Measurements from ENCODE around the gene SCN9A. TPM values are rescaled to one million over a fixed set of nuclear protein-coding genes. Genes with fewer than 3 reads are reported as not detected.

The SCN9A gene
- total and polyA plus RNA-seq, 2 experiments from 2014 or later: 1.4 TPM

DNA sequence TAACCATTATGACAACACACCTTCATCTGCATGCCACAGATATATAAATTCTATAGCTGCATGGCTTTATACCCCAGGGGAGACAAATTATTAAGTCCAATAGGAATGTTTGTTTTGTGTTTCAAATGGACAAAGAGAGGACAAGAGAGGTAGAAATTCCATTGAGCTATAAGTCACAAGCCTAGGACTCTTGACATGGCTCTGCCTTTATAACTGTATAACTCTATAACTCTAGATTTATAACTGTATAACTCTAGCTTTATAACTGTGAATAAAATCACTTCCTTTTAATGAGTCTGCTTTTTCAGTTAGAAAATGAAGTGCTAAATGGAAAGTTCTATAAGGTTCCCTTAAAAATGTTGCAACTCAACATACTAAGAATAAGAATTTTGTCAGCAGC is 106.4 kb downstream of the SCN9A start:
- Histone ChIP-seq H3K4me3 (no peak overlapping the region), H3K4me1 (ENCODE audit: low read depth) (no peaks in the 10 kb centered on the region), H3K27ac (no peak overlapping the region), H3K27me3 (no peaks in the 10 kb centered on the region), H3K9me3 (ENCODE audit: low read depth) (no peaks in the 10 kb centered on the region), H3K36me3 (no peaks in the 10 kb centered on the region)
- DNase-seq (ENCODE audit: low read depth in 1 of 2, low spot score in 1 of 2): no peak
- no peak for TF ChIP-seq CTCF (IDR thresholded peaks at IDR 0.05; ENCODE audit: low read depth, low read length)

DNA sequence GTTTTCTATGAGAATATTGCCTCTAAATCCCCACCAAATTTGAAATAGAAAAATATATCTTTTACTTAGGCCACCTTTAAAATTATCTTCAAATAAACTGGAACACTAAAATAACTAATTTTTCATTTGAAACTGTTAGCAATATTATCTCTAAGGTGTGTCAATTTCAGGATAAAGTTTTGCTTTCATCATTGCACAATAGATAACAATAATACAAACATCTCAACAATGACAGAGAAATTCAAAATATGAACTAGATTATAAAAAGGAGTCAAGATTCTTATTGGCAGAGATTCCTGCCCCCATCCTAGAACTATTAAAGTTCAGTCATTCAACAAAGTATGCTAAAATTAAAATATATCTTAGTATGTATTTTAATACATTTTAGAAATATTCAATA is 117.9 kb downstream of the SCN9A start:
- Histone ChIP-seq H3K36me3 (no peaks in the 10 kb centered on the region), H3K27me3 (no peaks in the 10 kb centered on the region), H3K9me3 (ENCODE audit: low read depth) (no peaks in the 10 kb centered on the region), H3K4me3 (no peak overlapping the region), H3K27ac (no peak overlapping the region), H3K4me1 (ENCODE audit: low read depth) (no peaks in the 10 kb centered on the region)
- no peak for DNase-seq (ENCODE audit: low read depth in 1 of 2, low spot score in 1 of 2)
- TF ChIP-seq CTCF (IDR thresholded peaks at IDR 0.05; ENCODE audit: low read depth, low read length): no peak

DNA sequence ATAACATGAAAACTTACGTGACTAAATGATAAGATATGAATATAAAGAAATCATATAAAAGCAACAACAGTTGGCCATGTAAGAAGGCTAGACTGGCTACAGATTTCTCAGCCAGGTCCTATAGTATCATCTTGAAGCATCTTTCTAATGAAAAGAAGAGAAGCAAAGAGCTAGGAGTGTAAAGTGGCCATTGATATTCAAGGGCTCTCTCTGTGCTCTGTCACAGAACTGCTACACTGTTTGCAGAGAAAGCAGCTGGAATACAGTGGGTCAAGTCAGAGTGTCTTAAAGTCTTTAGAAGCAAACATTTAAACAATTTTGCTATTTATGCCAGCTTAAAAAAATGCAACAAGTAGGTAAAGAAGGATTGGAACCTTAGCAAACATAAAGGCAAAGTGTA is 118.8 kb downstream of the SCN9A start:
- H3K4me1 ChIP-seq (ENCODE audit: low read depth): no peaks in the 10 kb centered on the region
- no peak for DNase-seq (ENCODE audit: low read depth in 1 of 2, low spot score in 1 of 2)
- no peaks in the 10 kb centered on the region for H3K9me3 ChIP-seq (ENCODE audit: low read depth)
- no peaks in the 10 kb centered on the region for H3K27me3 ChIP-seq
- TF ChIP-seq CTCF (IDR thresholded peaks at IDR 0.05; ENCODE audit: low read depth, low read length): no peak
- H3K4me3 ChIP-seq: no peak overlapping the region
- H3K27ac ChIP-seq: no peak overlapping the region
- H3K36me3 ChIP-seq: no peaks in the 10 kb centered on the region

DNA sequence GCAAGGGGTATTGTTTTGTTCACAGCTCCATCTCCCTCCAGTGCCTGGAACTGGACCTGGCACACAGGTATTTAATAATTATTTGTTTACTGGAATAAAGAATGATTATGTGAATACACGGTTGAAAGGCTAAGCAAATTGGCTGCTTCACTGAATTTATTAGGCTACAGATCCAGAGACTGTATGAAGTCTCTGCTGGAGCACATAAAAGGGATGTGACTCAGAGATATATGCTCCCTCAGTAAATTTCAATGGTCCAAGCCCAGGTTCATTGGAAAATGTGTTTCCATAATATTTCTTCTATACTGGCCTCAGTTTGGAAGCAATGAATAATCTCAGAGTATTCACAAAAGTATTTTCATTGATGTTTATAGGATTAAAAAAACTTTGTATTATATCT is 126.4 kb downstream of the SCN9A start:
- TF ChIP-seq CTCF (IDR thresholded peaks at IDR 0.05; ENCODE audit: low read depth, low read length): no peak
- Histone ChIP-seq H3K27ac (no peak overlapping the region), H3K27me3 (no peaks in the 10 kb centered on the region), H3K4me3 (no peak overlapping the region), H3K4me1 (ENCODE audit: low read depth) (no peaks in the 10 kb centered on the region), H3K36me3 (no peaks in the 10 kb centered on the region), H3K9me3 (ENCODE audit: low read depth) (no peaks in the 10 kb centered on the region)
- no peak for DNase-seq (ENCODE audit: low read depth in 1 of 2, low spot score in 1 of 2)

DNA sequence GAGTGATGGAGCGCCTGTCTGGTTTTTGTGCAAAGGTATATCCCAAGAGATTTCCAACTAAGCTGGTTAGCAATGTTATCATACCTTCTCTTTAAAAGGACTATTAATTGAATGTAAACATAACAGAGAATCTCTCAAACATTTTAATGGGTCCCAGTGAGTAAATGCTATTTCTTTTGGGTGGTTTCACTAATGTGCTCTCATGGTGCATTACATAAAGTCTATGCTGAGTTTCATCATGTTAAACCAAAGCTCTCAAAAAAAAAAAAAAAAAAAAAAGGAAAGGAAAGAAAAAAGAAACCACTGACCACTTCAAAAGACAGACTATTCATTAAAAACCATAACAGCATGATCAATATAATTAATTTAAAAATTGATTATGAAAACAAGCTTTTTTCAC is 128.8 kb downstream of the SCN9A start:
- no peak for DNase-seq (ENCODE audit: low read depth in 1 of 2, low spot score in 1 of 2)
- Histone ChIP-seq H3K27ac (no peak overlapping the region), H3K27me3 (no peaks in the 10 kb centered on the region), H3K36me3 (no peaks in the 10 kb centered on the region), H3K4me1 (ENCODE audit: low read depth) (no peaks in the 10 kb centered on the region), H3K9me3 (ENCODE audit: low read depth) (no peaks in the 10 kb centered on the region), H3K4me3 (no peak overlapping the region)
- TF ChIP-seq CTCF (IDR thresholded peaks at IDR 0.05; ENCODE audit: low read depth, low read length): no peak

GRCh38 chr2:166242309-166242708 is 133.4 kb downstream of the SCN9A start:
- no peaks in the 10 kb centered on the region for H3K9me3 ChIP-seq (ENCODE audit: low read depth)
- H3K27ac ChIP-seq: no peak overlapping the region
- TF ChIP-seq CTCF (IDR thresholded peaks at IDR 0.05; ENCODE audit: low read depth, low read length): no peak
- no peak overlapping the region for H3K4me3 ChIP-seq
- no peaks in the 10 kb centered on the region for H3K36me3 ChIP-seq
- H3K27me3 ChIP-seq: no peaks in the 10 kb centered on the region
- H3K4me1 ChIP-seq (ENCODE audit: low read depth): no peaks in the 10 kb centered on the region
- no peak for DNase-seq (ENCODE audit: low read depth in 1 of 2, low spot score in 1 of 2)

Measured in cardiac muscle cell (in vitro differentiated cells and primary cell).